Measurements from ENCODE around the gene BCAP31. TPM values are rescaled to one million over a fixed set of nuclear protein-coding genes. Genes with fewer than 3 reads are reported as not detected.

Gene BCAP31
- 100 to 1,000 TPM; 214 to 334 (median 269) TPM for total RNA-seq

- TF ChIP-seq CTCF (IDR thresholded peaks at IDR 0.05; ENCODE audit: low read depth): no peak
Observed at GRCh38 chrX:153724252-153725038, at the start of gene BCAP31, which contains the start of gene ABCD1. BCAP31 (minus strand) TSS chrX:153724387; CDS start chrX:153723244, 1,143 bp downstream. ABCD1 (plus strand) TSS chrX:153724856; CDS start chrX:153725267, 411 bp downstream.

GRCh38 chrX:153773218-153773611, 49.0 kb upstream of the BCAP31 start:
- no peak for TF ChIP-seq CTCF (IDR thresholded peaks at IDR 0.05; ENCODE audit: low read depth)

GRCh38 chrX:153772316-153773217, 48.4 kb upstream of the BCAP31 start:
- no peak for TF ChIP-seq CTCF (IDR thresholded peaks at IDR 0.05; ENCODE audit: low read depth)

- no peak for TF ChIP-seq CTCF (IDR thresholded peaks at IDR 0.05; ENCODE audit: low read depth)
Observed at GRCh38 chrX:153771415-153772315, 47.5 kb upstream of the BCAP31 start.

GRCh38 chrX:153770601-153771414, 46.6 kb upstream of the BCAP31 start:
- no peak for TF ChIP-seq CTCF (IDR thresholded peaks at IDR 0.05; ENCODE audit: low read depth)

- no peak for TF ChIP-seq CTCF (IDR thresholded peaks at IDR 0.05; ENCODE audit: low read depth)
Observed at GRCh38 chrX:153769865-153770600, 45.8 kb upstream of the BCAP31 start.
